ENCODE data around the gene OCLN. TPM values are rescaled to one million over a fixed set of nuclear protein-coding genes. Genes with fewer than 3 reads are reported as not detected.
A peak's percentile ranks its signal among the peaks of the same experiment; 100 is the strongest.
"Not testable (repeated sequence)": the region's sequence is repeated elsewhere in the genome, so short reads cannot be mapped to it uniquely, and the experiment has no call there.

Gene OCLN
- total RNA-seq, 1 experiment from 2014 or later, result 35.4 TPM

DNA sequence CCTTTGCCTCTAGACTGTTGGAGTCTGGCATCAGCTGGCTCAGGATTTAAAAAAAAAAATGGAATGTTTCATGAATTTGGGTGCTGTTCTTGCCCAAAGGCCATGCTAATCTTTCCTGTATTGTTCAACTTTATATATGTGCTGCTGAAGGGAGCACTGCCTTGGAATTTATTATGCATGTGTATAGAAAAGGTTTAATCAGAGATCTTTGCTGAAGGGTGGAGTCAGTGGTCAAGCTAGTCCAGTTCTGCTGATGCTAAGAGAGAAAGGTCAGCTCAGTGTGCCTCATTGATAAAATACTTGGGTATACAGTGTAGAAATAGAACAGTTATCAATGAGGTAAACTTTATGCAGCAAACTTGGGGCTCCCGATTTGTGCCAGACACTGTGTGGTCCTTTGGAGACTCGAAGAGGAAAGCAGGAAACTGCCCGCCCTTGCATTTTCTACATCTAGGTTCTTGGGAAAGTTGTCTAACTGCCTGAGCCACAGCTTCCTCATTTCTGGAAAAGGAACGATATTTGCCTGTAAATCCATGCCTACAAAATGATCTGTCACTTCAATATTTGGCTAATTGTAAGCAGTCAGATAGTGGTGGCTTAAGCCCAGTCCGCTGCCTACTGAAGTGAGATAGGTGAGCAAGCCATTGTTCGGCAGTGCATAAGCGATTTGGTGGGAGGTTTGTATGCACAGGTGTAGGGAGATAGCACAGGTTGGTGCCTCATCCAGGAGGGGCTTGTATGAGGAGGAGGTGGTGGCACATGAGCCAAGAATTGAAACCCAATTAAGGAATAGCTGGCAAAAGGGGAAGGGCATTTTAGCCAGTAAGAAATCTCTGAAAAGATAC, 38.2 kb downstream of the OCLN start:
- H4K20me1 ChIP-seq (ENCODE audit: low read length), result no peaks in the 10 kb centered on the region
- intact Hi-C loops (cut with micrococcal nuclease), result no loop called here
- H3K4me3 ChIP-seq (ENCODE audit: low read length), result no peak overlapping the region
- H3K4me1 ChIP-seq (ENCODE audit: insufficient read depth, low read length), result peaks cover 31% of the 10 kb centered on the region
- no peak overlapping the region for H2AFZ ChIP-seq (ENCODE audit: low read length)
- no peak overlapping the region for H3K4me2 ChIP-seq (ENCODE audit: low read length)
- TF ChIP-seq EZH2phosphoT487 (IDR thresholded peaks at IDR 0.05; ENCODE audit: borderline replicate concordance, low read length) (no peak), EZH2 (IDR thresholded peaks at IDR 0.05; ENCODE audit: low read length, unreplicated experiment) (no peak)
- TF ChIP-seq, protein P1, sequence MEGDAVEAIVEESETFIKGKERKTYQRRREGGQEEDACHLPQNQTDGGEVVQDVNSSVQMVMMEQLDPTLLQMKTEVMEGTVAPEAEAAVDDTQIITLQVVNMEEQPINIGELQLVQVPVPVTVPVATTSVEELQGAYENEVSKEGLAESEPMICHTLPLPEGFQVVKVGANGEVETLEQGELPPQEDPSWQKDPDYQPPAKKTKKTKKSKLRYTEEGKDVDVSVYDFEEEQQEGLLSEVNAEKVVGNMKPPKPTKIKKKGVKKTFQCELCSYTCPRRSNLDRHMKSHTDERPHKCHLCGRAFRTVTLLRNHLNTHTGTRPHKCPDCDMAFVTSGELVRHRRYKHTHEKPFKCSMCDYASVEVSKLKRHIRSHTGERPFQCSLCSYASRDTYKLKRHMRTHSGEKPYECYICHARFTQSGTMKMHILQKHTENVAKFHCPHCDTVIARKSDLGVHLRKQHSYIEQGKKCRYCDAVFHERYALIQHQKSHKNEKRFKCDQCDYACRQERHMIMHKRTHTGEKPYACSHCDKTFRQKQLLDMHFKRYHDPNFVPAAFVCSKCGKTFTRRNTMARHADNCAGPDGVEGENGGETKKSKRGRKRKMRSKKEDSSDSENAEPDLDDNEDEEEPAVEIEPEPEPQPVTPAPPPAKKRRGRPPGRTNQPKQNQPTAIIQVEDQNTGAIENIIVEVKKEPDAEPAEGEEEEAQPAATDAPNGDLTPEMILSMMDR (conservative IDR thresholded peaks at IDR 0.05; ENCODE audit: low read depth, low read length), result no peak
- no peak overlapping the region for H3K9ac ChIP-seq (ENCODE audit: low read length)
- no peaks in the 10 kb centered on the region for H3K9me3 ChIP-seq (ENCODE audit: low read length)
- DNase-seq (no peak), ATAC-seq (no peak)
- CTCF ChIA-PET, result no interaction called here
- POLR2A ChIA-PET (ENCODE audit: unreplicated experiment), result interaction anchor here (0.5 kb wide), 1 partner anchor 92 kb away, joined by 12 read pairs; no protein-coding TSS in a partner anchor
- no peaks in the 10 kb centered on the region for H3K27me3 ChIP-seq (ENCODE audit: low read length)
- H3F3A ChIP-seq (ENCODE audit: low read length, unreplicated experiment), result no peaks in the 10 kb centered on the region
- peaks cover 44% of the 10 kb centered on the region for H3K79me2 ChIP-seq (ENCODE audit: low read length)
- H3K9me2 ChIP-seq (replicated peaks; ENCODE audit: low read length), result no peaks in the 10 kb centered on the region
- peaks cover 7% of the 10 kb centered on the region for H3K36me3 ChIP-seq (ENCODE audit: low read depth, low read length)
- no TSS peak for BruUV-seq (replicated peaks)
- H3K27ac ChIP-seq (ENCODE audit: low read length), result no peak overlapping the region

DNA sequence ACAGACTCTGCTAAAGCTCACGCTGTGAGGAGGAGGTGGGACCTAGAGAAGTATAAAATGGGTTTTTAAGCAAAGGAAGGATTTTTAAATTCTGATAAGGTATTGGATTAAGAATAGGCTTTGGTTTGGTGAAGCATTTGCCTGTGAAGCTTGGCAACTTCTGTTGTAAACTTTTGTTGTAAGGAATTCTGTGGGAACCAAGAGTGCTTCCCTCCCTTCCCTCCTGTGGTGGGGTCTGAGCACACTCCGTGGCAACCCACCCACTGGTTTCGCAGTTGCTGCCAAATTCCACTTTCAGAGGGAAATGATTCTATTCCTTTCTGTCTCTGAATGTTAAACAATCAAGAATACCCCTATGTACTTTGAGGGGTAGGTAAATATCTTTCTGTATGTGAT, 38.8 kb downstream of the OCLN start:
- Histone ChIP-seq H3K4me1 (ENCODE audit: insufficient read depth, low read length) (peaks cover 25% of the 10 kb centered on the region), H2AFZ (ENCODE audit: low read length) (no peak overlapping the region), H3K9me2 (replicated peaks; ENCODE audit: low read length) (no peaks in the 10 kb centered on the region), H3K79me2 (ENCODE audit: low read length) (peaks cover 38% of the 10 kb centered on the region), H3F3A (ENCODE audit: low read length, unreplicated experiment) (no peaks in the 10 kb centered on the region), H4K20me1 (ENCODE audit: low read length) (no peaks in the 10 kb centered on the region), H3K27me3 (ENCODE audit: low read length) (no peaks in the 10 kb centered on the region), H3K4me2 (ENCODE audit: low read length) (no peak overlapping the region), H3K4me3 (ENCODE audit: low read length) (no peak overlapping the region), H3K9me3 (ENCODE audit: low read length) (no peaks in the 10 kb centered on the region), H3K36me3 (ENCODE audit: low read depth, low read length) (0 out of 2 replicates have a peak, but pooled peaks cover 3% of the 10 kb centered on the region), H3K9ac (ENCODE audit: low read length) (no peak overlapping the region), H3K27ac (ENCODE audit: low read length) (no peak overlapping the region)
- BruUV-seq (replicated peaks), result no TSS peak
- ChIA-PET CTCF (no interaction called here), POLR2A (ENCODE audit: unreplicated experiment) (no interaction called here)
- no peak for ATAC-seq
- DNase-seq, result no peak
- intact Hi-C loops (cut with micrococcal nuclease), result no loop called here
- no peak for TF ChIP-seq EZH2 (IDR thresholded peaks at IDR 0.05; ENCODE audit: low read length, unreplicated experiment)
- TF ChIP-seq EZH2phosphoT487 (IDR thresholded peaks at IDR 0.05; ENCODE audit: borderline replicate concordance, low read length), result no peak
- TF ChIP-seq, protein P1 (conservative IDR thresholded peaks at IDR 0.05; ENCODE audit: low read depth, low read length), result no peak

DNA sequence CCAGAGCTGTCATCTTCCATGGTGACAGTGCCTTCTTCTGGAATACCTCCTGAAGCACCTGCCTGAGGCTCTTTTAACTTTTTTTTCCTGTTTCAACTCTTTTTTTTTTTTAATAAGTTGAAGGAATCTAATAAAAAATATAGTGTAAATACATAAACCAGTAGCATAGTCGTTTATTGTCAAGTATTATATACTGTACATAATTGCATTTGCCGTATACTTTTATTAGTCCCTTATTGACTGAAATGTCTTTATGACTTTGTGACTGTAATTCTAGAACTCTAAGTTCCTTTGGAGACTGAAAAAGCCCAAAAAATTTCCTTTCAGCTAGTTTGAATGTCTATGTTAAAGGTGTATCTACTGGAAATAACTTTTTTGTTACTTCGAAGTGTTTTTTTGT, 45.3 kb downstream of the OCLN start:
- ATAC-seq, result peak; percentile 74
- H3K9me3 ChIP-seq (ENCODE audit: low read length); H3K36me3 ChIP-seq (ENCODE audit: low read depth, low read length); intact Hi-C loops (cut with micrococcal nuclease); H3K4me2 ChIP-seq (ENCODE audit: low read length); H2AFZ ChIP-seq (ENCODE audit: low read length); CTCF ChIA-PET; H3K9me2 ChIP-seq (replicated peaks; ENCODE audit: low read length); DNase-seq; H3F3A ChIP-seq (ENCODE audit: low read length, unreplicated experiment); H3K4me3 ChIP-seq (ENCODE audit: low read length); H4K20me1 ChIP-seq (ENCODE audit: low read length); H3K9ac ChIP-seq (ENCODE audit: low read length); BruUV-seq (replicated peaks); H3K27ac ChIP-seq (ENCODE audit: low read length); H3K4me1 ChIP-seq (ENCODE audit: insufficient read depth, low read length); H3K79me2 ChIP-seq (ENCODE audit: low read length); H3K27me3 ChIP-seq (ENCODE audit: low read length); POLR2A ChIA-PET (ENCODE audit: unreplicated experiment): not testable (repeated sequence)

DNA sequence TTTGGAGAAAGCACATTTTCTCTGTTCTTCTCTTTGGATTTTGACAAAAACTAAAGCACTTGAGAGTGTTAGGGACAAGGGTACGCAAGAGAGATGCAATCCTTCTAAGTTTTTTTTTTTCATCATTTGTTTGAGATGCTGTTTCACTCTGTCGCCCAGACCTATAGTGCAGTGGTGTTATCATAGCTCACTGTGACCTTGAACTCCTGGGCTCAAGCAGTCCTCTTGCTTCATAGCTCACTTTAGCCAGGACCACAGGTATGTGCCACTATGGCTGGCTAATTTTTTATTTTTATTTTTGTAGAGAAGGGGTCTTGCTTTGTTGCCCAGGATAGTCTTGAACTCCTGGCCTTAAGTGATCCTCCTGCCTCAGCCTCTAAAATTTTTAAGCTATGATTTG, 46.1 kb downstream of the OCLN start:
- H3K4me1 ChIP-seq (ENCODE audit: insufficient read depth, low read length); POLR2A ChIA-PET (ENCODE audit: unreplicated experiment); H3K4me3 ChIP-seq (ENCODE audit: low read length); H3K36me3 ChIP-seq (ENCODE audit: low read depth, low read length); H3K9me3 ChIP-seq (ENCODE audit: low read length); H2AFZ ChIP-seq (ENCODE audit: low read length); CTCF ChIA-PET; H3K4me2 ChIP-seq (ENCODE audit: low read length); H3K27ac ChIP-seq (ENCODE audit: low read length); H3K9ac ChIP-seq (ENCODE audit: low read length); H3K79me2 ChIP-seq (ENCODE audit: low read length); BruUV-seq (replicated peaks); H3K9me2 ChIP-seq (replicated peaks; ENCODE audit: low read length); intact Hi-C loops (cut with micrococcal nuclease); H4K20me1 ChIP-seq (ENCODE audit: low read length); DNase-seq; ATAC-seq; H3K27me3 ChIP-seq (ENCODE audit: low read length); H3F3A ChIP-seq (ENCODE audit: low read length, unreplicated experiment): not testable (repeated sequence)

DNA sequence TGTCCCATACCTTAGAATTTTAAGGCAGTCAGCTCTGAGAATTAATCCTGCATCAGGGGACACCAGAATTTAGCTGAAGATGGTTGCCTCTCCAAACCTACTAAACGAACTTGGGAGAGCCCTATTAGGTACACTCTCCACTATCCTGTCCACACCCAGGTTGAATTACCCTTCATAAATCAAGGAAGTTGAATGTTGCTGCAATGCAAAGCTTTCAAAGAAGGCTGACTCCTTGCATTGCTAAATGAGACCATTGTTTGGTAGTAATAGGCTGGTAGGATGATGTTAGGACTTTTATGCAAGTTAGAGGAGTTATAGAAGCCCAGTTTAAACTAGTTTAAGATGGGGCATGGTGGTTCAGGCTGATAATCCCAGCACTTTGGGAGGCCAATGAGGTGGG, 48.8 kb downstream of the OCLN start:
- H3K4me3 ChIP-seq (ENCODE audit: low read length); ATAC-seq; H3K27me3 ChIP-seq (ENCODE audit: low read length); H2AFZ ChIP-seq (ENCODE audit: low read length); DNase-seq; H3K9me3 ChIP-seq (ENCODE audit: low read length); H3K27ac ChIP-seq (ENCODE audit: low read length); H3F3A ChIP-seq (ENCODE audit: low read length, unreplicated experiment); H3K4me1 ChIP-seq (ENCODE audit: insufficient read depth, low read length); H3K79me2 ChIP-seq (ENCODE audit: low read length); BruUV-seq (replicated peaks); H3K9me2 ChIP-seq (replicated peaks; ENCODE audit: low read length); H3K9ac ChIP-seq (ENCODE audit: low read length); intact Hi-C loops (cut with micrococcal nuclease); H3K4me2 ChIP-seq (ENCODE audit: low read length); POLR2A ChIA-PET (ENCODE audit: unreplicated experiment); CTCF ChIA-PET; H4K20me1 ChIP-seq (ENCODE audit: low read length); H3K36me3 ChIP-seq (ENCODE audit: low read depth, low read length): not testable (repeated sequence)

Data from PC-3 (cell line).